ENCODE measurements around the gene SPATC1L.
"Not testable (repeated sequence)": the region's sequence is repeated elsewhere in the genome, so short reads cannot be mapped to it uniquely, and the experiment has no call there.

The SPATC1L gene

DNA sequence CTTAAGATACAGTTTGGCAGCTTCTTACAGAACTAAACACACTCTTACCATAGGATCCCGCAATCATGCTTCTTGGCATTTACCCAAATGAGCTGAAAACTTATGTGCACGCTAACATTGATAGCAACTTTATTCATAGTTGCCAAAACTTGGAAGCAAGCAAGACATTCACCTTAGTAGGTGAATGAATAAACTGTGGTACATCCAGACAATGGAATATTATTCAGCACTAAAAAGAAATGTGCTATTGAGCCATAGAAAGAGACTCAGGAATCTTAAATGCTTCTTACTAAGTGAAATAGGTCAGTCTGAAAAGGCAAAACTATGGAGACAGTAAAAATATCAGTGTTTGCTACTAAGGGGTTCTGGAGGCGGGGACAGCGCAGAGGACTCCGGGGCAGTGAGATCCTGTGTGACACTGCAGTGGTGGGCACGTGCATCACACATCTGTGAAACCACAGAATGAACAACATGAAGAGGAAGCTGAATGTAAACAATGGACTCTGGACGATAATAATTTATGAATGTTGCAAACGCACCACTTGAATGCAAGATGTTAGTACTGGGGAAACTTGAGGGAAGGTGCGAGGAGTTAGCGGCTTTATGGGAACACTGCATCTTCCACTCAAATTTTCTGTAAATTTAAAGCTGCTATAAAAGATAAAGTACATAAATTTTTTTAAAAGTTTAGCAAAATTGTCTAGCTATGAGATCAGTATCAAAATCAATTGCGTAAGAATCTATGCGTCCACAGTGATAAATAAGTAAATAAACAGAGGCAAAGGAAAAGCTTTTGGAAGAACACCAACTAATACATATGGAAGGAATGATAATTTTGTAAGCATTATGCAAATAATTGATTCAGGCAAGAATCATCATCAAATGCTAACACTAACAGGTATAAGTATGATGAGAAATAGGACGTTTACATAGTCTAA lies 15.4 kb upstream of the SPATC1L start:
- DNase-seq = no peak

DNA sequence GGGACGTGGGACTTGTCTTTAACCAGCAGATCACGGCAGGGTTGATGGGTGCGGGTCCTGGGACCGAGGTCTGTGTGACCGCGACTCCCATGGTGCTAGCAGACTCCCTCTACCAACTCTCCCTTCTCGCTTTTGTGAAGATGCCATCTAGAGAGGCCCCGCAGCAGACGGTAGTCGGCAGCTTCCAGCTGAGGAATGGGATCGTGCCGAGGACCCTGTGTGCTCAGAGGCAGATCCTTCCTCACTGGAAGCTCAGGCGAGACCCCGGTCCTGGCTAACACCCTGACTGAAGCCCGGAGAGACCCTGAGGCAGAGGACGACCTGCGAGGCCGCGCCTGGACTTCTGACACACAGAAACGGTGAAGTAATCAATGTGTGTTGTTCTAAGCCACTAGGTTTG lies 12.5 kb upstream of the SPATC1L start:
- no peak for DNase-seq

DNA sequence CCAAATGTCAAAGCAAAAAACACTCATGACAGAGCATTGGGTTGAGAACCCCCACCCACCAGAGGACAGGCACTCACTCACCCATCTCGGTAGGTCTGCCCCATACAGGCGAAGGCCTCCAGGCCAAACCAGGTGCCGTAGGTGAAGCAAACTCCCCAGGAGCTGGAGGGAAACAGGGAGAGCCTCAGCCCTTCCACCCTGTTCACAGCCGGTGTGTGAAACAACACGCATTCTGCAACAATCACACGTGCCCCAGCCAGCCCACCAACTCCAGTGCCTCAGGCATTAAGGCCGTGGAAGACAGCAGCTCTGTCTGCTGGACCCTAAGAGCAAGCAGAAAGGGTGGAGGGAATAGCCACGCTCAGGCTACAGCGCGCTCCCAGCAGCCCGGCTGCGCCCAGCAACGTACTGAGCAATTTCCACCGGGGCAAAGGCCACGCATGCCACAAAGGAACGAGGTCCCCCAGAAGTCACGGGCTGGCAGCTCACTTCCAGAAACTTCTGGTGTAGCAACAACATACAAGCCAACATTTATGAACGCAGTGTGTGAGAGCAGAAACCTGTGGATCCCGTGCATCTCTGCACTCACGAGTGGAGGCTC lies 11.4 kb upstream of the SPATC1L start:
- no peak for DNase-seq

- DNase-seq = no peak
Observed at GRCh38 chr21:46194374-46195334, 10.4 kb upstream of the SPATC1L start.

DNA sequence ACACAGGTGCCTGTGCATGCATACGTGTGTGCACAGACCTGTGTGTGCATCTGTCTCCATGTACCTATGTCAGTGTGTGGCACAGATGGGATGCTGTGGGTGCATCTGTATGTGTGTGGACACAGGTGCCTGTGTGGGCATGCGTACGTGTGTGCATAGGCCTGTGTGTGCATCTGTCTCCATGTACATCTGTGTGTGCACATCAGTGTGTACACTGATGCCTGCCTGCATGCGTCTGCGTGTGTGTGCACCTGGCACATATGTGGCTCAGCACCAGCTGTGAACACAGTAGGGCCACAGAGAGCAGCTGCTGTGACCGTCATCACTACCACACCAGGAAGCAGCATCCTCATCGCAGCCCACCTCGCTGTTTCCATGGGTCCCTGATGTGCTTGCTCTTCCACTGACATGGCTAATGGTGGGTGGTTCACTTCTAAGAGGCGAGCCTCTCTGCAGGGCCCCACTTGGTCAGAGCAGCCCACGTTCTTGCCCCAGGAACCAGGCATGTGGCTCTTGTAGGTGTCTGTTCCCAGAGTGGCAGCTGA lies 9.6 kb upstream of the SPATC1L start:
- no peak for DNase-seq

DNA sequence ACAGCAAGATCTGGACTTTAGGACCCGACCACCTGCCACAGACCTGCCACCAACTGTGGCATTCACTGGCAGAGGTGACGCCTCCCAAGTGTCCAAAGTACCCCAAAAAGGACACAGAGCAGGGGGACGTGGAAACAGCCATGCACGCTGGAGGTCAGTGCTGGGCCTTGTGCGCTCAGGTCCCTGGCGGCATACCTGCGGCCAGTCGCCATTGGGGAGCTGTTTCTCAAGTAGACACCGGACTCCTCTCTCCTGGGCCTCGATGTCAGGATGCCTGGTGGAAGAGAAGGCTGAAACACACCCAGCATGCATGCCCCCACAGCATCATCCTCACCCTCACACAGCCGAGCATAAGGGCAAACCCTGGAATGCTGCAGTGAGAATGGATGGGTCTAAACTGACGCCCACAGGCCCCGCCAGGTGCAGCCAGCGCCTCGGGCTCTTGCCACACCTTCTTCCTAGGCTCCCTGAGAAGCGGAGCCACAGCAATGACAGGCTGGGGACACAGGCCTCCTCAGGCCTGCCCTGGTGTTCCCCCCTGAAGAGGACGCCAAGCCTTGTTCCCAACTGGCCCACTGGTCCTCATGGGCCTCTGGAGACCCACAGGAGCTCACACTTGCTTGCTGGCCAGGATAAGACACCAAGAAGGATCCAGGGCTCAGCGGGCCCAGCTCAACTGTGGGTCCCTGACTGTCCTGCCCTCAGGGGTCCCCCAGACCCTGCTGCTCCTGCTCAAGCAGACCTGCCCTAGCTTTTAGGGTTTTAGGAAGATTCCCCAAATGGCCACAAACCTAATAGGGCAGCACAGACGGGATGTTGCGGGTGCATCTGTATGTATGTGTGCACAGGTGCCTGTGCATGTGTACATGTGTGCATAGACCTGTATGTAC lies 7.7 kb upstream of the SPATC1L start:
- no peak for DNase-seq

DNA sequence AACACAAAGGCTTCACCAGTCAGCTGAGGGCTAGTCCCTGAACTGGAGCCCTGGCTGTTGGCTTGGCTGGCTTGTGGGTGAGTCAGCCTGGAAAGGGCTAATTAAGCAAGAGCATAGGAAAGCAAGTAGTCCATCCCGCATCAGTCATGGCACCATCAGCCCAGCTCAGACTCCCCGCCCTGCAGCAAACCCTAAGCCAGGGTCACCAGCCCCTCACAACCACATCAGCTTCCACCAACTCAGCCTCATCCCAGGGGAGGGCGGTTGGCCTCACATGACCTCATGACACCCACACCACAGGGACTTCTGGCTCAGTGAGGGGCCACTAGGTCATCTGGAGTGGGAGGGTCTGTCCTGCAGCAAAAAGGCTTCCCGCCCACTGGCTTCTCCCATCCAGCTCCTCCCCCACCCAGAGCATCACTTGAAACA lies 7.0 kb upstream of the SPATC1L start:
- DNase-seq = no peak

GRCh38 chr21:46190491-46191131 lies 6.4 kb upstream of the SPATC1L start:
- DNase-seq = no peak

DNA sequence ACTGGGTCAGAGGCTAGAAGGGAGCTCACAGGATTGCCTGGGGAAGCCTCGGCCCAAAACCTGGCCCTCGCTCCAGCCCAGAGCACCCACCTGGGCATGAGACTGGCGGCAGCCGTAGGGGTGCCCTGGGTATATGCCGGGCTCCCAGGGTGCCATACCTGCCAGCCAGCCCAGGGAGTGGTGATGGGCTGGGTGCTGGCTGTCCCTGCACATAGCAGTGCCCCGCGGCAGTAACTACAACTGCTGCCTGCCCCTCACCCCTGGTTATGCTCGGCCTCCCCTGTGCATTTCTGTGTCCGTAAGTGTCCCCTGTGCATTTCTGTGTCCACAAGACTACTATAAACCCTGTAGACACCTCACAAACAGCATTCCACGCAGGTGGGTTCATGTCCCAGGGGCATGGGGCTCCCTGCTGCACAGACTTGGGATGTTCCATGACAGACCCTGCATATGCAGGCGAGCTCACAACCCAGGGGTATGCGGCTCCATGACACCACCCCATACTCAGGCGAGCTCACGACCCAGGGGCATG lies 5.8 kb upstream of the SPATC1L start:
- no peak for DNase-seq

DNA sequence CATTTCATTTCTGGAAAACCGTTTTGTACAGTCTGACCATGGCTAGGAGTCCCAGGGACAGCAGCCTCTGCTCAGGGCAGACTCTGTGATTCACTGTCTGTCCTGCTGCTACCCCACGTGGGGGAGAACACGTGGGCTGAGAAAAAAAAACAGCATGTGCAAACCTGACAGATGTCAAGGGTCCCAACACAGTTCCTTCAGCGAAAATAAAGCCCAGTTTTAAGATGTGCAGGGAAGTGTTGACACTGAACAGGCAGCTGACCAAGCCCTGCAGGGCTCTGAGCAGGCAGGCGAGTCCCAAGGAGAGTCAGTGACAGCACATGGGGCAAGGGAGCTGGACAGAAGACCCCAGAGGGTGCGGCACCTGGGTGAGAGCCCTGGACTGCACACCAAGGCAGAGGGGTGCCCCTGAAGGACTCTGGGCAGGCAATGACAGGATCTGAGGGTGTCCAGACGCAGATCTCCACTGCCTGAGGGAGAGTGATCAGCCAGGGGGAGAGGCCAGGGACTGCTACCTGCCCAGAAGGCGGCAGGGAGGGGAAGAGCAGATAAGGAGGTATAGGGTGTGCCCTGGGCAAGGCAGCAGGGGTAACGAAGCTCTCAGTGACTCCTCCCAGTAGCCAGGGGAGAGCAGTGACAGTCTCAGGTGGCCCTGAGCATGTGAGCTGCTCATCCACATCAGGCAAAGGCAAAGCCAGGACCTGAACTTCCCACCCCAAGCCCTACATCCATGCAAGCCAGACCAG lies 5.1 kb upstream of the SPATC1L start:
- no peak for DNase-seq

DNA sequence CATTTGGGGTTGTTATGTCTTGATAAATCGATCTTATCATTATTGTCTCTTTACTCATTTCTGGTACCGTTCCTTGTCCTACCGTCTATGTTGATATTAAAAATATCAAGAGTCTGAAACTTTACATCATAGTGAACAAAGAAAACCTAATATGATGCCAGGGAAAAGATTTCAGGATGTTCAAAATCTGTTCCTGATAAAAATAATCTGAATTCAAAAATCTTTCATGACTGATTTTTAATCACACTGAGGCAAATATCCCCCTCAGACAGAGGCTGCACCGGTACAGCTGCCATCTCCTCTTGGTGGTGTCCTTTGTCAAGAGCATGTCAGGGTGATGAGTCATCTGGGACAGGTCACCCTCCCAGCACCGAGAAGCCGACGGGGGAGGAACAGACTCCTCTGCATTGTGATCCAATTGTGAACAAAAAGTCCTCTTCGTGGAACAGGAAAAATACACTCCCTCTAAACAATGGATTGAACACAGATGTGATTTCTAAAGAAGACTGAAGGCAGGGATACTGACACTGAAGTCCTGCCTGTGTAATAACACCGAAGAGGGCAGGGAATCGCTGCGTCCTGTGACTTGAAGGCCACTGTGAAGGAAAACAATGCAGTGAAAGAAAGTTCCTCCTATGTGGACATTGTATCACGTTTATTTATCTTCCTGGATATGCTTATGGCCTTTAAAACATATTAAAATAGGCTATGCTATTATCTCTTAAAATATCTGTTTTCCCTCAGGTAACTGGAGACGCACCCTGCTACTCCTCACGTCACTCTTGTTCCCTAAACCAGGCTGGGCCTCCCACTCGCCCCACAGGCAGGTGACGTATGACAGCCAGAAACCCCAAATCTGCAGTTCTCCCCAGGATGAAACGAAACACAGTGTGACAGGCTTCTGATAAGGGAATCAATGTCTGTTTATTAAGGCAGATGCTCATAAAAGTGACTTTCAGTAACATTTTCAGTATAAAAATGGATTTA lies 4.3 kb upstream of the SPATC1L start:
- DNase-seq = no peak

- DNase-seq = no peak
Observed at GRCh38 chr21:46187814-46188213, 3.6 kb upstream of the SPATC1L start.

DNA sequence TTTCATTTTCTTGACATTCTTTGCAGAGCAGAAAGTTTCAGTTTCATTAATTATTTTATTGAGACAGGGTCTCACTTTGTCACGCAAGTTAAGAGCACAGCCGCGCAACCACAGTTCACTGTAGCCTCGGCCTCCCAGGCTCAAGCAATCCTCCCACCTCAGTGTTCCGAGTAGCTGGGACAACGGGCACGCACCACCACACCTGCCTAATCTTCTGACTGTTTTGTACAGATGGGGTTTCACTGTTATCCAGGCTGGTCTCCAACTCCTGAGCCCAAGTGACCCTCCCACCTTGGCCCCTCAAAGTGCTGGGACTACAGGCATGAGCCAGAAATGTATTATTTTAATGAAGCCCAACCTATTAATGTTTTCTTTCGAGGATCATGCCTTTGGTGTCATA lies 3.0 kb upstream of the SPATC1L start:
- no peak for DNase-seq

DNA sequence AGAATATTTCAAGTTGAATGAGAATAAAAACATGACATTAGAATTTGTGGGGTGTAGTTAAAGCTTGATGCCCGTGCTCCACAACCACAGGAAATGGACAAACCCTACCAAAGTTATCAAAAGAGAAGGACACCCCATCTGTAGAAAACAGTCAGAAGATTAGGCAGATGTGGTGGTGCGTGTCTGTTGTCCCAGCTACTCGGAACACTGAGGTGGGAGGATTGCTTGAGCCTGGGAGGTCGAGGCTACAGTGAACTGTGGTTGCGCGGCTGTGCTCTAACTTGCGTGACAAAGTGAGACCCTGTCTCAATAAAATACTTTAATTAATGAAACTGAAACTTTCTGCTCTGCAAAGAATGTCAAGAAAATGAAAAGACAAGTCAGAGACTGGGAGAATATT lies 1.5 kb upstream of the SPATC1L start:
- no peak for DNase-seq

DNA sequence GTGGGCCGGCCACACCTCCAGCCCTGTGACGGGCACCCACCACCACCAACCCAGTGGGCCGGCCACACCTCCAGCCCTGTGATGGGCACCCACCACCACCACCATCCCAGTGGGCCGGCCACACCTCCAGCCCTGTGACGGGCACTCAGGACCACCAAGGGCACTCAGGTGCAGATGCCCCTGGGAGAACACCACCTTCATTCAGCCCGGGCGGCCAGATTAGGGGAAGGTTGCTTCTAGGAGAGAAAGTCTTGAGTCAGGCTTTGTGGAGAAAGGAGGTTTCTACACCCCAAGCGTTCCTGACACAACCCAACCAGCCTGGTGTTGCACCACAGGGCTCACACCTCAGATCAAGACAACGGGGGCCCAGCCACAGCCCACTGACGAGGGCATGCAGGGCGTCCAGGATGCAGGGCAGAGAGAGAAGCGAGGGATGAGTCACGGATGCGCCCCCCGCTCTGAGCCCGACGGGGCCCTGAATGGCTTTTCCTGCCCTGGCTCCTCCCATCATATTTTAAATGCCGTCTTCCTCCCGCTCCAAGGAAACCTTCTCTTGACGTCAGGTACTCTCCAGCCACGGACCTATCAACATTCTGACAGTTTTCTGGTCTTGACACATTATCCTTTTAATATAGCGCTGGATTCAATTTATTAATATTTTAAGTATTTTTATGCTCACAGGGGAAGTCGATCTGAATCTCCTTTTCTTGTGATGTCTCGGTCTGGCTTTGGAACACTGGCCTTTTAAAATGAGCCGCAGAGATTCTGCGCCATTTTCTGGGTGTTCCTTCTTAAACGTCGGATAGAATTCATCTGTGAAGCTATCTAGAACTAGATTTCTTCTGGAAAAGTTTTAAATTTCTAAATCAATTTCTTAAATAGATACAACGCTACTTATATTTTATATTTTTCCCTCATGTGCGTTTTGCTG lies 631 bp upstream of the SPATC1L start:
- DNase-seq = peak; percentile 85

GRCh38 chr21:46183337-46183909 lies 836 bp downstream of the SPATC1L start:
- DNase-seq = not testable (repeated sequence)

DNA sequence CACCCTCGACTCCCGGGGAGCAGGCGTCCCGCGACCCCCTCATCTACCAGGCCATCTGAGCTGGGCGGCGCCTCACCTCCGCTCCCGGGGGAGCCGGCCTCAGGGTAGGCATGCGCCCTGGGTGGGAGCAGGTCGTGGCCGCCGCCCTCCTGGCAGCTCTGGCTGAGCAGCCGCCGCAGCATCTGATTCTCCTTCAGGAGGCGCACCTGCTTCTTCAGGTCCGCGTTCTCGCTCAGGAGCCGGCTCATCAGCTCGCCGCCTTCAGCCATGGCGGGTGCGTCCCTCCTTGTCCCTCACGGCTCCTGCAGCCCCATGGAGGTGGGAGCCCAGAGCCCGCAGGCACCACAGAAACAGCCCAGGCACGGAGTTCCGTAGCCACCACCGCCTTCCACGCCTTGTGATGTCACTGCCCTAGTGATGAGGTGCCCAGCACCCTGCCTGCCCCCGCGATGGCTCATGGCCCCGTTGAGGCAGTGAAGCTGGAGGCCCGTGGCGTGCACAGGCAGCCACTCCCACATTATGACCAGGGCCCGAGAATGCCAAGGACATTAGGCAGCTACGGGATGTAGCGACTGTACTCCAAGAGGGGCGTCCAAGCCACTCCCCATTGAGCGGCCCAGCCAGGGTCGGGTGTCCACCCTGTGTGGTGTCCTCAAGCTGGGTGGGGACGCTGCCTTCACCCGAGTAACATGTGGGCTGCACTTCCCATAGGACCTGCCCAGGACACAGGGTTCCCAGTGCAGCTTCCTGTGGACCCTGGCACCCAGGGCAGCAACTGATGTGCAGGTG lies 1.5 kb downstream of the SPATC1L start:
- DNase-seq = no peak

Data from DMS79 treated with DMSO at 0.1 percent for 48 hours (cell line).